GM13977 (cell line): Measurements from ENCODE around the gene UNC119.
"Not testable (repeated sequence)": the region's sequence is repeated elsewhere in the genome, so short reads cannot be mapped to it uniquely, and the experiment has no call there.

Source experiments
- DNase-seq: peaks from one replicate; pipeline ENCODE4 v3.0.0; 2012; ENCODE audit warnings: low spot score
- CTCF ChIP-seq: IDR thresholded peaks from 2 replicates; pipeline ENCODE4 v1.5.1; 2012; ENCODE audit warnings: mild to moderate bottlenecking, control low read depth; ENCODE audit not compliant: insufficient read depth; ENCODE audit errors: extremely low read depth, missing control alignments
- in situ Hi-C: fragments of 300-500 bp; cut with MboI; formaldehyde crosslinking; loops from one replicate; pipeline ENCODE4 v1.12.0; 2022; ENCODE audit warnings: low sequenced_read_pairs, low pct_unique_long_range_greater_than_20kb, mixed read lengths, inconsistent platforms; ENCODE audit not compliant: unreplicated experiment

The UNC119 gene

GRCh38 chr17:28527181-28527681 is 25.2 kb downstream of the UNC119 start:
- no peak for DNase-seq
- in situ Hi-C loops: loop anchor here (25.0 kb wide), 1 partner anchor 140 kb away; no protein-coding TSS in a partner anchor
- no peak for TF ChIP-seq CTCF

- DNase-seq: no peak
- in situ Hi-C loops: loop anchor here (25.0 kb wide), 1 partner anchor 139 kb away; no protein-coding TSS in a partner anchor
- TF ChIP-seq CTCF: no peak
These were observed 26.0 kb downstream of the UNC119 start for GRCh38 chr17:28526381-28526780.

GRCh38 chr17:28524476-28525424 is 27.7 kb downstream of the UNC119 start:
- no peak for DNase-seq
- TF ChIP-seq CTCF: no peak
- in situ Hi-C loops: loop anchor here (25.0 kb wide), 1 partner anchor 137 kb away; no protein-coding TSS in a partner anchor

GRCh38 chr17:28523876-28524275 is 28.5 kb downstream of the UNC119 start:
- TF ChIP-seq CTCF: no peak
- no peak for DNase-seq
- in situ Hi-C loops: no loop called here

- DNase-seq: no peak
- no peak for TF ChIP-seq CTCF
- in situ Hi-C loops: no loop called here
These were observed 29.2 kb downstream of the UNC119 start for GRCh38 chr17:28523186-28523585.

- in situ Hi-C loops: not testable (repeated sequence)
These were observed 30.1 kb downstream of the UNC119 start for GRCh38 chr17:28522281-28522680.

More at GRCh38 chr17:28522281-28522680, 30.1 kb downstream of the UNC119 start:
- DNase-seq: not testable (repeated sequence)
